H9 (cell line): Measurements from ENCODE around the gene SDK2. TPM values are rescaled to one million over a fixed set of nuclear protein-coding genes. Genes with fewer than 3 reads are reported as not detected.

Source experiments
- DNase-seq: peaks from one replicate; pipeline ENCODE4 v3.0.0-alpha.2; 2017
- H2AFZ ChIP-seq: one replicate; pipeline ENCODE4 v1.6.1; 2013; ENCODE audit warnings: mild to moderate bottlenecking, low read length, control low read depth, moderate library complexity
- H2AK5ac ChIP-seq: 2 replicates; pipeline ENCODE4 v1.6.1; 2013; ENCODE audit warnings: low read length, control low read depth, mixed read lengths; ENCODE audit not compliant: insufficient read length
- H2BK120ac ChIP-seq: one replicate; pipeline ENCODE4 v1.6.1; 2013; ENCODE audit warnings: low read depth, mild to moderate bottlenecking, low read length, control low read depth, inconsistent platforms; ENCODE audit not compliant: poor library complexity, severe bottlenecking
- H2BK12ac ChIP-seq: 2 replicates; pipeline ENCODE4 v1.6.1; 2013; ENCODE audit warnings: low read length, control low read depth, mixed read lengths, low read depth; ENCODE audit not compliant: insufficient read length
- H2BK15ac ChIP-seq: 2 replicates; pipeline ENCODE4 v1.6.1; 2013; ENCODE audit warnings: low read depth, low read length, control low read depth
- H2BK20ac ChIP-seq: one replicate; pipeline ENCODE4 v1.6.1; 2013; ENCODE audit warnings: low read depth, mild to moderate bottlenecking, low read length, control low read depth, inconsistent platforms; ENCODE audit not compliant: poor library complexity, severe bottlenecking
- H2BK5ac ChIP-seq: 2 replicates; pipeline ENCODE4 v1.6.1; 2013; ENCODE audit warnings: low read length, control low read depth, mixed read lengths; ENCODE audit not compliant: insufficient read length
- H3K14ac ChIP-seq: 2 replicates; pipeline ENCODE4 v1.6.1; 2013; ENCODE audit warnings: low read length, control low read depth; ENCODE audit not compliant: insufficient read depth
- H3K18ac ChIP-seq: 2 replicates; pipeline ENCODE4 v1.6.1; 2013; ENCODE audit warnings: low read depth, mild to moderate bottlenecking, mixed read lengths, low read length, control low read depth; ENCODE audit not compliant: insufficient read length
- H3K23ac ChIP-seq: 2 replicates; pipeline ENCODE4 v1.6.1; 2013; ENCODE audit warnings: low read length, control low read depth, mixed read lengths, low read depth; ENCODE audit not compliant: insufficient read length
- H3K23me2 ChIP-seq: 2 replicates; pipeline ENCODE4 v1.6.1; 2013; ENCODE audit warnings: low read depth, mild to moderate bottlenecking, mixed read lengths, low read length, control low read depth; ENCODE audit not compliant: insufficient read length, poor library complexity, severe bottlenecking
- H3K27ac ChIP-seq: 2 replicates; pipeline ENCODE4 v1.5.1; 2013; ENCODE audit warnings: low read length, control low read depth, mixed read lengths, low read depth; ENCODE audit not compliant: insufficient read length
- H3K27me3 ChIP-seq: 2 replicates; pipeline ENCODE4 v1.6.1; 2013; ENCODE audit warnings: low read length, control low read depth, inconsistent platforms; ENCODE audit not compliant: insufficient read depth
- H3K4ac ChIP-seq: 2 replicates; pipeline ENCODE4 v1.6.1; 2013; ENCODE audit warnings: low read depth, mild to moderate bottlenecking, control low read depth, inconsistent platforms, low read length, moderate library complexity
- H3K4me1 ChIP-seq: 2 replicates; pipeline ENCODE4 v1.6.1; 2013; ENCODE audit warnings: low read length, control low read depth, inconsistent platforms; ENCODE audit not compliant: insufficient read depth
- H3K4me2 ChIP-seq: 2 replicates; pipeline ENCODE4 v1.6.1; 2013; ENCODE audit warnings: low read length, control low read depth, mixed read lengths; ENCODE audit not compliant: insufficient read length, insufficient read depth
- H3K56ac ChIP-seq: 2 replicates; pipeline ENCODE4 v1.6.1; 2013; ENCODE audit warnings: low read depth, mild to moderate bottlenecking, mixed read lengths, low read length, control low read depth; ENCODE audit not compliant: insufficient read length
- H3K79me1 ChIP-seq: 2 replicates; pipeline ENCODE4 v1.6.1; 2013; ENCODE audit warnings: low read depth, mild to moderate bottlenecking, moderate library complexity, low read length, control low read depth, inconsistent platforms; ENCODE audit not compliant: insufficient read depth, poor library complexity, severe bottlenecking
- H3K79me2 ChIP-seq: 2 replicates; pipeline ENCODE4 v1.6.1; 2013; ENCODE audit warnings: low read length, control low read depth, inconsistent platforms; ENCODE audit not compliant: insufficient read depth
- H3K9ac ChIP-seq: 2 replicates; pipeline ENCODE4 v1.6.1; 2013; ENCODE audit warnings: low read length, control low read depth, mixed read lengths; ENCODE audit not compliant: insufficient read length; ENCODE audit errors: extremely low read depth
- H3K9me3 ChIP-seq: one replicate; pipeline ENCODE4 v1.6.1; 2013; ENCODE audit warnings: low read depth, low read length, inconsistent platforms; ENCODE audit not compliant: control insufficient read depth
- H3T11ph ChIP-seq: one replicate; pipeline ENCODE4 v1.6.1; 2013; ENCODE audit warnings: mild to moderate bottlenecking, low read length, control low read depth, inconsistent platforms
- H4K20me1 ChIP-seq: one replicate; pipeline ENCODE4 v1.6.1; 2013; ENCODE audit not compliant: control insufficient read depth, insufficient read length, insufficient read depth
- H4K5ac ChIP-seq: 2 replicates; pipeline ENCODE4 v1.6.1; 2013; ENCODE audit warnings: low read depth, mild to moderate bottlenecking, mixed read lengths, low read length, control low read depth; ENCODE audit not compliant: insufficient read length
- H4K8ac ChIP-seq: replicated peaks from 2 replicates; pipeline ENCODE4 v1.6.1; 2013; ENCODE audit warnings: low read length, control low read depth, mixed read lengths, low read depth; ENCODE audit not compliant: insufficient read length
- H4K91ac ChIP-seq: 2 replicates; pipeline ENCODE4 v1.6.1; 2013; ENCODE audit warnings: low read depth, mild to moderate bottlenecking, moderate library complexity, mixed read lengths, low read length, control low read depth; ENCODE audit not compliant: insufficient read length
- H3K27ac Mint-ChIP-seq, 3 experiments: 2 replicates in 2 of 3; 3 replicates in 1 of 3; pipeline ENCODE4 v1.8.0; 2020 to 2021; ENCODE audit warnings: mixed read lengths in 3 of 3, mild to moderate bottlenecking in 1 of 3, moderate library complexity in 1 of 3
- H3K27me3 Mint-ChIP-seq: 2 replicates; pipeline ENCODE4 v1.8.0; 2021; ENCODE audit warnings: low read depth, mild to moderate bottlenecking, moderate library complexity, mixed read lengths
- H3K36me3 Mint-ChIP-seq, 3 experiments: 2 replicates in 2 of 3; 3 replicates in 1 of 3; pipeline ENCODE4 v1.8.0; 2020 to 2021; ENCODE audit warnings: low read depth in 3 of 3, mixed read lengths in 3 of 3; ENCODE audit not compliant: insufficient read depth in 1 of 3
- H3K4me1 Mint-ChIP-seq, 2 experiments: 2 replicates each; pipeline ENCODE4 v1.8.0; 2020; ENCODE audit warnings: mixed read lengths in 2 of 2
- H3K4me3 Mint-ChIP-seq, 2 experiments: 2 replicates in 1 of 2; 3 replicates in 1 of 2; pipeline ENCODE4 v1.8.0; 2020 to 2021; ENCODE audit warnings: mild to moderate bottlenecking in 2 of 2, mixed read lengths in 2 of 2, moderate library complexity in 1 of 2
- H3K9me3 Mint-ChIP-seq, 2 experiments: 2 replicates in 1 of 2; 3 replicates in 1 of 2; pipeline ENCODE4 v1.8.0; 2020; ENCODE audit warnings: mild to moderate bottlenecking in 2 of 2, mixed read lengths in 2 of 2, moderate library complexity in 1 of 2
- WGBS: extraction: QIAGEN DNeasy Blood & Tissue Kit; methylation state at CpG from one replicate; pipeline ENCODE4 v1.1.7; 2013; ENCODE audit warnings: missing lambda C conversion rate, low lambda C conversion rate, mixed read lengths; ENCODE audit not compliant: insufficient read length; ENCODE audit errors: extremely low coverage; 5-methylcytosine and 5-hydroxymethylcytosine counted together
- total RNA-seq: library from RNA; stranded (reverse); gene quantifications from 2 replicates; pipeline ENCODE4 v1.2.1, GENCODE V29; 2021
- TF ChIP-seq, protein P1 (sequence below): fragments of 200-600 bp; sonication (generic); conservative IDR thresholded peaks from 3 replicates; pipeline ENCODE4 v1.8.0; 2021; ENCODE audit warnings: antibody characterized with exemption, mild to moderate bottlenecking

Gene SDK2
- total RNA-seq, 1 experiment from 2014 or later: 9.1 TPM

DNA sequence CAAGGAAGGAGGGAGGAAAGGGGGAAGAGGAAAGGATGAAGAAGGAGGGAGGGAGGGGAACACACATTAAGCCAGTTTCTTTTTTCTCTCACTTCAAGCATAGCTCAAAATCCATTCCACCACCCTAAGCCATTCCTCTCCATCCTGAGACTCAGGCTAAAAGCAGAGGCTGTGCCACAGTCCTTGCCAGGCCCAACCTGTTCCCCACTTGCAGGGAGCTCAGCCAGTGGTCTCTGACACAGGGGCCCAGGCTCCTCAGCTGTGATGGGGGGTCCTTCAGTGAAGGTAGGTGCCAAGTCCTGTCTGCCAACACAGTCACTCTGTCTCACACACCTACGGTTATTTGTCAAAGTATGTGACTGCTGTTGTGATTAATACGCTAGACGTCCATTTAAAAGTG lies 44.6 kb downstream of the SDK2 start:
- peaks cover 4 to 36% of the 10 kb centered on the region in 2 experiments for H3K4me1 Mint-ChIP-seq
- H3K23ac ChIP-seq: no peak overlapping the region
- no peak overlapping the region for H4K5ac ChIP-seq
- H3K9me3 Mint-ChIP-seq: no peaks in the 10 kb centered on the region; a peak in 1 of 5 replicates
- H3K27me3 ChIP-seq: no peaks in the 10 kb centered on the region
- H2AK5ac ChIP-seq: no peak overlapping the region
- no peak overlapping the region for H3K4ac ChIP-seq
- no peaks in the 10 kb centered on the region for H4K20me1 ChIP-seq
- no peak overlapping the region for H4K8ac ChIP-seq
- no CpG with 5 or more reads among the region's 3 CpGs for WGBS
- H3K79me1 ChIP-seq: no peaks in the 10 kb centered on the region
- H3K4me1 ChIP-seq: no peaks in the 10 kb centered on the region
- DNase-seq: no peak
- no peak overlapping the region for H4K91ac ChIP-seq
- no peak overlapping the region for H3K4me3 Mint-ChIP-seq
- H3T11ph ChIP-seq: no peak overlapping the region
- H3K79me2 ChIP-seq: no peaks in the 10 kb centered on the region
- no peak overlapping the region for H2BK20ac ChIP-seq
- no peak overlapping the region for H2BK120ac ChIP-seq
- no peaks in the 10 kb centered on the region for H3K9me3 ChIP-seq
- H3K18ac ChIP-seq: no peak overlapping the region
- H3K56ac ChIP-seq: no peak overlapping the region
- H2BK12ac ChIP-seq: no peak overlapping the region
- no peak overlapping the region for H2BK15ac ChIP-seq
- H3K27ac ChIP-seq: no peak overlapping the region
- peaks cover 0 to 8% (median 0%) of the 10 kb centered on the region in 3 experiments; a peak in 3 of 7 replicates for H3K36me3 Mint-ChIP-seq
- TF ChIP-seq, protein P1, sequence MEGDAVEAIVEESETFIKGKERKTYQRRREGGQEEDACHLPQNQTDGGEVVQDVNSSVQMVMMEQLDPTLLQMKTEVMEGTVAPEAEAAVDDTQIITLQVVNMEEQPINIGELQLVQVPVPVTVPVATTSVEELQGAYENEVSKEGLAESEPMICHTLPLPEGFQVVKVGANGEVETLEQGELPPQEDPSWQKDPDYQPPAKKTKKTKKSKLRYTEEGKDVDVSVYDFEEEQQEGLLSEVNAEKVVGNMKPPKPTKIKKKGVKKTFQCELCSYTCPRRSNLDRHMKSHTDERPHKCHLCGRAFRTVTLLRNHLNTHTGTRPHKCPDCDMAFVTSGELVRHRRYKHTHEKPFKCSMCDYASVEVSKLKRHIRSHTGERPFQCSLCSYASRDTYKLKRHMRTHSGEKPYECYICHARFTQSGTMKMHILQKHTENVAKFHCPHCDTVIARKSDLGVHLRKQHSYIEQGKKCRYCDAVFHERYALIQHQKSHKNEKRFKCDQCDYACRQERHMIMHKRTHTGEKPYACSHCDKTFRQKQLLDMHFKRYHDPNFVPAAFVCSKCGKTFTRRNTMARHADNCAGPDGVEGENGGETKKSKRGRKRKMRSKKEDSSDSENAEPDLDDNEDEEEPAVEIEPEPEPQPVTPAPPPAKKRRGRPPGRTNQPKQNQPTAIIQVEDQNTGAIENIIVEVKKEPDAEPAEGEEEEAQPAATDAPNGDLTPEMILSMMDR: no peak
- no peak overlapping the region for H3K4me2 ChIP-seq
- H3K27me3 Mint-ChIP-seq: peaks cover 2% of the 10 kb centered on the region; the same call in 1 of the 2 replicates
- H3K23me2 ChIP-seq: no peaks in the 10 kb centered on the region
- no peak overlapping the region for H3K27ac Mint-ChIP-seq
- H2BK5ac ChIP-seq: no peak overlapping the region
- no peak overlapping the region for H3K9ac ChIP-seq
- no peak overlapping the region for H2AFZ ChIP-seq
- H3K14ac ChIP-seq: no peak overlapping the region
